Stimulated activated CD4-positive, alpha-beta T cell treated with anti-CD3 and anti-CD28 coated beads, Interleukin-1b, Interleukin-23, amount 100 ng/mL, for 4 hours (primary cell): ENCODE data around the gene IFI44.

ENCODE experiments used
- DNase-seq, 2 donors: peaks; one replicate each; pipeline ENCODE4 v3.0.0-alpha.2; 2020; ENCODE audit warnings: low read depth in 2 of 2

IFI44 gene

GRCh38 chr1:78712467-78713051, 62.9 kb downstream of the IFI44 start:
- no peak for DNase-seq

GRCh38 chr1:78713297-78713696, 63.7 kb downstream of the IFI44 start:
- no peak for DNase-seq
